Activated CD8-positive, alpha-beta T cell treated with anti-CD3 and anti-CD28 coated beads, Interleukin-2, amount 10 ng/mL, durations not matched to agents 7 days and 5 days (primary cell): Measurements from ENCODE around the gene TMEM236. TPM values are rescaled to one million over a fixed set of nuclear protein-coding genes. Genes with fewer than 3 reads are reported as not detected.
A peak's percentile ranks its signal among the peaks of the same experiment; 100 is the strongest.

ENCODE experiments used
- ATAC-seq: fragments of 150-1000 bp; cut with Tn5 transposase; one replicate; pipeline ENCODE4 v1.10.0; 2021; ENCODE audit warnings: moderate library complexity
- CTCF ChIA-PET: fragments of 350-600 bp; sonication (Branson Sonifier 250); formaldehyde crosslinking; loops from one replicate; lab custom pipeline; 2021; ENCODE audit warnings: antibody characterized with exemption; lab: Charles Lee
- POLR2A ChIA-PET: fragments of 350-600 bp; sonication (Branson Sonifier 250); formaldehyde crosslinking; loops from one replicate; lab custom pipeline; 2021; ENCODE audit warnings: antibody characterized with exemption; lab: Charles Lee
- DNase-seq: peaks from one replicate; pipeline ENCODE4 v3.0.0-alpha.2; 2020
- H3K27ac Mint-ChIP-seq: one replicate; pipeline ENCODE4 v1.8.0; 2021; ENCODE audit warnings: mild to moderate bottlenecking, mixed read lengths
- H3K27me3 Mint-ChIP-seq: one replicate; pipeline ENCODE4 v1.8.0; 2021; ENCODE audit warnings: low read depth, mixed read lengths
- H3K36me3 Mint-ChIP-seq: one replicate; pipeline ENCODE4 v1.8.0; 2021; ENCODE audit warnings: low read depth, mixed read lengths
- H3K4me1 Mint-ChIP-seq: one replicate; pipeline ENCODE4 v1.8.0; 2021; ENCODE audit warnings: low read depth, mixed read lengths
- H3K4me3 Mint-ChIP-seq: one replicate; pipeline ENCODE4 v1.8.0; 2021; ENCODE audit warnings: mild to moderate bottlenecking, mixed read lengths
- H3K9me3 Mint-ChIP-seq: one replicate; pipeline ENCODE4 v1.8.0; 2022; ENCODE audit warnings: mixed read lengths; ENCODE audit not compliant: insufficient read depth
- total RNA-seq, 2 experiments: library from RNA; stranded (reverse); gene quantifications; one replicate each; pipeline ENCODE4 v1.2.3, GENCODE V29; 2021

The TMEM236 gene
- total RNA-seq, 2 experiments from 2014 or later = 0.13 TPM; not detected in 1

DNA sequence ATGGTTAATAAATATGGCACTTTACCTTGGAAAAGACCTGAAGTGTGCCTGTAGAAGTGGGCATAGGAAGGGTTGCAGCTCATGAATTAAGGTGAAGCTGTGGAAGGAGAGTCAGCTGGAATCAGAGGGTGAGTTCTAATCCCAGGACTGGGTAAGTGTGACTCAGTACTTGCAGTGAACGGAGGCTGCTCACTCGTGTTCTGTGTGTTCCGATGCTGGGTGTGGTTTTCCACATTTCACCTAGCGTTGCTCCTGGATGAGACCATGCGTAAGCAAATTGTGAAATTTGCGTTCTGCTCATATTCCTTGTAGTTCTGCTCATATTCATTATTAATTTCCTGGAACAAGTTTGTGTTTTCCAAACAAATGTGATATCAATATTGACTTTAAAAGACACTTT, 22.4 kb upstream of the TMEM236 start:
- no peak overlapping the region for H3K27ac Mint-ChIP-seq
- H3K4me1 Mint-ChIP-seq = no peaks in the 10 kb centered on the region
- ChIA-PET POLR2A (no interaction called here), CTCF (interaction anchor here (0.9 kb wide), 1 partner anchor 17 kb away, joined by 3 read pairs; no protein-coding TSS in a partner anchor)
- DNase-seq = no peak
- no peaks in the 10 kb centered on the region for H3K27me3 Mint-ChIP-seq
- no peak for ATAC-seq
- no peaks in the 10 kb centered on the region for H3K9me3 Mint-ChIP-seq
- no peak overlapping the region for H3K4me3 Mint-ChIP-seq
- H3K36me3 Mint-ChIP-seq = no peaks in the 10 kb centered on the region

DNA sequence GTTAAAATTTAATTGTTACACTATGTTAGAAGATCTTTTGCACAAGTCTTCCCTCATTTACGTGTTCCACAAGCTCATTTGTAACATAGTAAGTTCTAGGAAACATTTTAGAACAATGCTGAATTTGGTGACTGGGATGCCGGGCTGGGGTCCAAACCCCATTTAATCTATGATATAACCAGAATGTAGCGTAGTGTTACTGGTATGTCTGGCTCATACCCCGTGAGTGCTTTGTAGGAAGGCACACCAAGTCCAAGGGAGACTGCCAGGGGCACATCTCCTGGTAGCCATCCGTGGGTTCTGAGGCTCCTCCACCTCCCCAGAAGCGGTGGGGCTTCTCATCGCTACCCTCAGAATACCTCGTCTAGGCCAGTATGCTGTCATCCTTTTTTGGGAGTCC, 21.3 kb upstream of the TMEM236 start:
- Mint-ChIP-seq H3K9me3 (no peaks in the 10 kb centered on the region), H3K27me3 (no peaks in the 10 kb centered on the region), H3K27ac (no peak overlapping the region), H3K36me3 (no peaks in the 10 kb centered on the region), H3K4me3 (no peak overlapping the region), H3K4me1 (no peaks in the 10 kb centered on the region)
- ChIA-PET POLR2A (interaction anchor here (0.6 kb wide), 1 partner anchor 61 kb away, joined by 3 read pairs; no protein-coding TSS in a partner anchor), CTCF (no interaction called here)
- ATAC-seq (no peak), DNase-seq (no peak)

DNA sequence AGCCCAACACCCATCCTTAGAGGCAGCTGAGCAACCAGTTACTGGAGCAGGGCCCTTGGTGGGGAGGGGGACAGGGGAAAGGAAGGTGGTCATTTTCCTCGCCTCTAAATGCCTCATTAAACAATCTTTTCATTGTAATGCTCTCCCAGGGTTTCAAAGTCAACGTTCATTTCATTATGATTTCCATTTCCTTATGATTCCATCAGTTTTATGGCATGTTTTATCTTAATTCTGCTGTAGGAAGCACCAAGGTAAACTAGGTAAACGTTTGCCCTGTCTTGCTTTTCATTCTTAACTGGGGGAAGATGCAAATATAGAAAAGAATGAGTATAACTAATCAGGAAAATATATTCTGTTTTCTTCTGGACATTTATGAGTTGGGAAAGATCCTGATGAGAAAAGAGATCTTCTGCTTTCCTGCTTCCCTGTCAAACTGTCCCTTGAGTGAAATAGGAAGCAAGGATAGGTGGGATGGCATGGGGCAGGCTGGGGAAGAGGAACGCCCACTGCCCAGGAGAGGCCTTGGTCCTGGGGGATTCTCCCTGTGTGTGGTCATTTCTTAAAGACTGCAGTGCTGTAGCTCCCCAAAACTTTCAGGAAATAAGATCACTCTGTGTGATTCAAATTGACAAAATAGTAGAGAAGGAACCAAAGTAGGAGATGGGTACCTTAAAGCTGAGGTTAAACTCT, 20.5 kb upstream of the TMEM236 start:
- ChIA-PET POLR2A (no interaction called here), CTCF (no interaction called here)
- ATAC-seq (no peak), DNase-seq (no peak)
- Mint-ChIP-seq H3K36me3 (no peaks in the 10 kb centered on the region), H3K27me3 (no peaks in the 10 kb centered on the region), H3K4me3 (no peak overlapping the region), H3K4me1 (no peaks in the 10 kb centered on the region), H3K27ac (no peak overlapping the region), H3K9me3 (no peaks in the 10 kb centered on the region)

DNA sequence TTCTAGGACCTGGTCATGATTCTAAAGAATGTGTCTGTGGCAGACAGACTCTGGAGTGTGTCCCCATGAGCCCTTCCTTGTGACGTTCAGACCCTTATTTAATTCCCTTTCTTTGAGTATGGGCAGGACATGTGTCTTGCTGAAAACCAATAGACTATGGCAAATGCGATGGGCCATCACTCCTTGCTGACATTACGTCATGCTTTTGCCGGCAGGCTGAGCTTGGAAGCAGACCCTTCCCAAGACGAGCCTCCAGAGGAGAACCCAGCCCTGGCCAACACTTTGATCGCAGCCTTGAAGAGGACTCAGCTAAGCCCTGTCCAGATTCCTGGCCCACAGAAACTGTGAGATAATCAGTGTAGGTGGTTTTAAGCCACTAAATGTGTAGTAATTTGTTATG, 18.4 kb upstream of the TMEM236 start:
- ChIA-PET POLR2A (no interaction called here), CTCF (no interaction called here)
- Mint-ChIP-seq H3K27ac (no peak overlapping the region), H3K9me3 (no peaks in the 10 kb centered on the region), H3K27me3 (no peaks in the 10 kb centered on the region), H3K4me3 (no peak overlapping the region), H3K4me1 (no peaks in the 10 kb centered on the region), H3K36me3 (no peaks in the 10 kb centered on the region)
- DNase-seq (no peak), ATAC-seq (no peak)

DNA sequence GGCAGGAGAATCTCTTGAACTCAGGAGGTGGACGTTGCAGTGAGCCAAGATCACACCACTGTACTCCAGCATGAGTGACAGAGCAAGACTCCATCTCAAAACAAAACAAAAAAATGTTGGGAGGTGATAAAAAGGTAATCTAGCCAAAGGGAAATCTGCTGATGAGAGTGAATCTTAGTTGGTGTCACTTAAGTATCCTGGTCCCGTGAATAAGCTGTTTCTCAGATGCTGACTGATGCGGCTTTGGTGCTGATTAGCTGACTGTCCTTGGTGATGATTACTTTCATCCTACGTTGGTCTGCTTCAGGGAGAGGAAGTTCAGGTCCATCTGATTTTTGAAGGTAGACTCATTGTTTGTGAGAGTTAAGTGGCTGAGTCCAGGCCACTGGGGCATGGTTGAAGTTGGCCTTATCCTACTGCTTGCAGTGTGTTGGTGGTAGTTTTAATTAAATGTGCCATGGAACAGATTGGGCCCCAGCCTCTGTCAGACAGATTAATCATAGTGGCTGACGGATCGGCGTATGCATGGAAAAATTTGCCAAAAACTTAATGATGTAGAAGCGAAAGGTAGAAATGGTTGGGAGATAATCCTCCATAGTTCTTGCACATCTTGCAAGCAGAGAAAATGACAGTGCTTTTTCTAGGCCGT, 17.4 kb upstream of the TMEM236 start:
- no peak overlapping the region for H3K27ac Mint-ChIP-seq
- H3K27me3 Mint-ChIP-seq = no peaks in the 10 kb centered on the region
- no peaks in the 10 kb centered on the region for H3K36me3 Mint-ChIP-seq
- ChIA-PET CTCF (interaction anchor here (1.1 kb wide), 1 partner anchor 9 kb away, joined by 4 read pairs; no protein-coding TSS in a partner anchor), POLR2A (interaction anchor here (1.0 kb wide), 1 partner anchor 90 kb away, joined by 4 read pairs; no protein-coding TSS in a partner anchor)
- ATAC-seq (no peak), DNase-seq (no peak)
- H3K4me1 Mint-ChIP-seq = no peaks in the 10 kb centered on the region
- H3K4me3 Mint-ChIP-seq = no peak overlapping the region
- no peaks in the 10 kb centered on the region for H3K9me3 Mint-ChIP-seq

DNA sequence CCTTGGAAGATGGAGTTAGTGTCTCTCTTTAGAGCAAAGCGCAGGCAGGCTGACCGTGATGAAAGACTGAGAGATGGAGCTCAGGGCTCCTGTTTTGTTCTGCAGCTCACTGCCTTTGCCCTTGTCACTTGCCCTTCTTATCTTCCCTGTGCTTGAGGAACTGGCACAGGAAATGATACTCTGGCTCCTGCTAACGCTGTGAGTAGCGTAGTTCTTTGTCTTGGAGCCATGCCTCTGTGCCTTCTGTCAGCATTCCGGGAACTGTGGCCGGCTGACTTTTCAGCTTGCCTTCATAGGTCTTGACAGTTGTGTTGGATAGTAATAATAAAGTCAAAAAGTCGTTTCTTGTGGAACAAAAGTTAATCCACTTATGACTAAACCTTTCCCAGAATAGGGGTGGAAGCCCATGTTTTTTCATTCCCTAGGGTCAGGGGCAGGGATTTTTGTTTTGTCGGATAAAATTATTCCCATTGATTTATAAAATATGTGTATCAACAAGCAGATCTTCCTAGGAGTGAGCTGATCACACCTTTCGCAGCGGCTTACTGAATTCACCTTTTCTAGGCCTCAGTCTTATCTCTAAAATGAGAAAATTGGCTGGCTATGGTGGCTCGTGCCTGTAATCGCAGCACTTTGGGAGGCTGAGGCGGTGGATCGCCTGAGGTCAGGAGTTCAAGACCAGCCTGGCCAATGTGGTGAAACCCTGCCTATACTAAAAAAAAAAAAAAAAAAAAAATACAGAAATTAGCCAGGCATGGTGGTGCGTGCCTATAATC, 16.6 kb upstream of the TMEM236 start:
- no peaks in the 10 kb centered on the region for H3K36me3 Mint-ChIP-seq
- no peaks in the 10 kb centered on the region for H3K9me3 Mint-ChIP-seq
- ATAC-seq = no peak
- no peaks in the 10 kb centered on the region for H3K4me1 Mint-ChIP-seq
- H3K27ac Mint-ChIP-seq = no peak overlapping the region
- ChIA-PET CTCF (interaction anchor here (0.9 to 1.1 kb wide), 2 partner anchors 8 to 114 kb away, joined by 3 to 4 read pairs; no protein-coding TSS in a partner anchor), POLR2A (interaction anchor here (1.0 kb wide), 1 partner anchor 90 kb away, joined by 4 read pairs; no protein-coding TSS in a partner anchor)
- no peak overlapping the region for H3K4me3 Mint-ChIP-seq
- H3K27me3 Mint-ChIP-seq = no peaks in the 10 kb centered on the region
- DNase-seq = no peak

DNA sequence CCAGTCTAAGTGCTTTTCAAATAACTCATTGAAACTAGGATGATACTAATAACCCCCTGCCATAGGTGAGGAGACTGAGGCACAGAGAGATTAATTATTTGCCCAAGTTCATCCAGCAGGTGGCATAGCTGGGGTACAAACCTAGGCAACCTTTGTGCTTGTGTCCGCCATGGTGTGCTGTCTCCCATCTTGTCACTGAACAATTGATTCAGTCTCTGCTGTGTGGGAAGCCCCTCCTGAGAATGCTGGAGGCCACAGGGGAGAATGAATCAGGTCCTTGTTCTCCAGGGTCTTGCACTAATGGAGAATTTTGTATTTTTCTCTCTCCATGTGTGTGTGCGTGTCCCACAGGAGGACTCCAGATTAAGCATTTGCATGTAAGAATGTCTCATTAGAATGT, 15.8 kb upstream of the TMEM236 start:
- Mint-ChIP-seq H3K27me3 (no peaks in the 10 kb centered on the region), H3K36me3 (no peaks in the 10 kb centered on the region), H3K4me3 (no peak overlapping the region), H3K27ac (no peak overlapping the region), H3K9me3 (no peaks in the 10 kb centered on the region), H3K4me1 (no peaks in the 10 kb centered on the region)
- DNase-seq (no peak), ATAC-seq (no peak)
- CTCF ChIA-PET = interaction anchor here (0.6 to 2.6 kb wide), 5 partner anchors 9 to 128 kb away, joined by 3 to 11 read pairs (median 3); partner anchors contain the start of gene STAM
- POLR2A ChIA-PET = interaction anchor here (0.8 kb wide), 1 partner anchor 92 kb away, joined by 3 read pairs; no protein-coding TSS in a partner anchor

DNA sequence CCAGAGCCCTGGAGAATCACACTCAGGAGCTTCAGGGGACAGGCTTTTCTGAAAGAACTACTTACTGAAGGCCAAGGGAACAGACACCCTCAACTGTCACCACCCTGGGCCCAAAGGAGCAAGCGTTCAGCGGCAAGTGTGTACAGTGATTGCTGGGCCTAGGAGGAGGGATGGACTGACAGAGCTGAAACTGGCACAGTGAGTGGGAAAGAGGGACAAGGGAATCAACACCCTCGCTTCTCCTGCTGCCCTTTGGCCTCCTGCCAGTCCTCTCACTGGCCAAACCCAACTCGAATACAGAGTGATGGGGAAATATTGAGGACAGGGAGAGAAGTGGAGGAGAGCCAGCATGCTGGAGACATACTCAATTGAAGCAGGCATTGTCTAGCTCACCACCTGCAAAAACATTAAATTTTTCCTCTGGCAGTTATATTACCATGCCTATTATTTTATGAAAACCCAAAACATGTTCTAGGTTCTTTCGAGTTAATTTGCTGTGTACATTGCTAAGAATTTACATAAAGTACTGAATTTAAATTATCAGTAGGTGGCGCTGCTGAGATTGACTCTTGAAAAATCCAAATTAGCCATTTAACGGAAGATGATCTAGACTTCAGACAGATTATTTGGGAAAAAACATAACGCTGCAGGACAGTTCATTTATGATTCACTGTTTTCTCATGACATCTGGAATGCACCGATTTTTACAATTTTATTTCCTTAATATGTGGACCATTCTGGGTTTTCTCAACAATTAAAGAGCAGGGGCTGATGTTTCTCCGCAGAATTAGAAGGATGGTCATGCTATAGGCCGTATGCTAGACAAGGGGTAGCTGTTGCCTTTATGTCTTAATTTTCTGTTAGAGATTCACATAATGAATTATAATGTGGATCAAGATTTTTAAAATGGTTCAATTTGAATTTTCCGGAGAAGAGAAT, 14.7 kb upstream of the TMEM236 start:
- POLR2A ChIA-PET = interaction anchor here (0.8 kb wide), 1 partner anchor 93 kb away, joined by 3 read pairs; no protein-coding TSS in a partner anchor
- H3K27me3 Mint-ChIP-seq = no peaks in the 10 kb centered on the region
- H3K4me1 Mint-ChIP-seq = no peaks in the 10 kb centered on the region
- DNase-seq (no peak), ATAC-seq (no peak)
- no peaks in the 10 kb centered on the region for H3K9me3 Mint-ChIP-seq
- no peak overlapping the region for H3K27ac Mint-ChIP-seq
- no peak overlapping the region for H3K4me3 Mint-ChIP-seq
- CTCF ChIA-PET = interaction anchor here (0.6 to 2.6 kb wide), 8 partner anchors 8 to 328 kb away, joined by 3 to 11 read pairs (median 3); partner anchors contain the start of gene STAM
- no peaks in the 10 kb centered on the region for H3K36me3 Mint-ChIP-seq

DNA sequence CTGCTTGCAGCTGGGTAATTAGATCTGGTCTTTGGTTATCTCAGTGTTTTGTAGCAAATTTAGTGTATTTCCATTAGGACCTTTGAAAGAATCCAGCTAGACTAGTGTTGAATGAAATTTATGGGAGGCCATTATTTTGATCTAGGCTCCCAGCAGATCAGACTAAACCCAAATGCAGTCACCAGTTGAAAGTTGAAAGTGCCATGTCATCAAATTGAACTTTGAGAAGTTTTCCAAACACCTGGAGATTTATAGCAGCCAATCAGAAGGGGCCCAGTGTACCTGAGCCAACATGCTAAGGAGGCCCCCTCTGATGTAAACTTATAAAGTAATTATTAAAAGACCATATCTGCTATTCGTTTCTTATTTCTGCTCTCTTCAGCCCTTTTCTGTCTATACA, 11.3 kb upstream of the TMEM236 start:
- Mint-ChIP-seq H3K27ac (no peak overlapping the region), H3K9me3 (no peaks in the 10 kb centered on the region), H3K4me3 (no peak overlapping the region), H3K4me1 (peaks cover 14% of the 10 kb centered on the region), H3K27me3 (no peaks in the 10 kb centered on the region), H3K36me3 (no peaks in the 10 kb centered on the region)
- ChIA-PET CTCF (no interaction called here), POLR2A (no interaction called here)
- ATAC-seq (no peak), DNase-seq (no peak)

DNA sequence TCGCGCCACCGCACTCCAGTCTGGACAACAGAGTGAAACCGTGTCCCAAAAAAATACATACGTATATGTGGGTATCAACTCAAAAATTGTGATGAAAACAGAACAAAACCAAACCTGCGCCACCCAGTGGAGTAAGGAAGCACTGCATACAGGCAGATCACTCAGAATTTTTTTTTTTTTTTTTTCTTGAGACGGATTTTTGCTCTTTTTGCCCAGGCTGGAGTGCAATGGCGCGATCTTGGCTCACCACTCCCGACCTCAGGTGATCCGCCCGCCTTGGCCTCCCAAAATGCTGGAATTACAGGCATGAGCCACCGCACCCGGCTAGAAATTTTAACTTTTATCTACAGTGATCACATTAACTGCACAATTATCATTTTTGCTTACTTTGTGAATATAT, 9.1 kb upstream of the TMEM236 start:
- H3K4me1 Mint-ChIP-seq = peaks cover 14% of the 10 kb centered on the region
- peak; percentile 44 for ATAC-seq

More for the DNA sequence above, 9.1 kb upstream of the TMEM236 start:
- H3K27me3 Mint-ChIP-seq = no peaks in the 10 kb centered on the region
- H3K4me3 Mint-ChIP-seq = no peak overlapping the region
- ChIA-PET CTCF (interaction anchor here (0.7 to 1.5 kb wide), 8 partner anchors 37 to 137 kb away, joined by 3 to 7 read pairs (median 3); no protein-coding TSS in a partner anchor), POLR2A (no interaction called here)
- DNase-seq = peak; percentile 77
- no peak overlapping the region for H3K27ac Mint-ChIP-seq
- H3K36me3 Mint-ChIP-seq = no peaks in the 10 kb centered on the region
- H3K9me3 Mint-ChIP-seq = no peaks in the 10 kb centered on the region
